Measurements from ENCODE around the gene HMG20A.

- no peak for TF ChIP-seq CTCF (IDR thresholded peaks at IDR 0.05)
- no peak for TF ChIP-seq POLR2AphosphoS5 (IDR thresholded peaks at IDR 0.05)
Measured at GRCh38 chr15:77479015-77479414, 58.3 kb downstream of the HMG20A start.

Measured in prostate gland (tissue), 2 donors.